GM21576 (cell line): Measurements from ENCODE around the gene WDR18.
A peak's percentile ranks its signal among the peaks of the same experiment; 100 is the strongest.
"Not testable (repeated sequence)": the region's sequence is repeated elsewhere in the genome, so short reads cannot be mapped to it uniquely, and the experiment has no call there.

ENCODE experiments used
- ATAC-seq: cut with Tn5 transposase; IDR thresholded peaks from one replicate; pipeline ENCODE4 v1.9.1; 2021; ENCODE audit warnings: mild to moderate bottlenecking, moderate library complexity; ENCODE audit not compliant: unreplicated experiment

WDR18 gene

DNA sequence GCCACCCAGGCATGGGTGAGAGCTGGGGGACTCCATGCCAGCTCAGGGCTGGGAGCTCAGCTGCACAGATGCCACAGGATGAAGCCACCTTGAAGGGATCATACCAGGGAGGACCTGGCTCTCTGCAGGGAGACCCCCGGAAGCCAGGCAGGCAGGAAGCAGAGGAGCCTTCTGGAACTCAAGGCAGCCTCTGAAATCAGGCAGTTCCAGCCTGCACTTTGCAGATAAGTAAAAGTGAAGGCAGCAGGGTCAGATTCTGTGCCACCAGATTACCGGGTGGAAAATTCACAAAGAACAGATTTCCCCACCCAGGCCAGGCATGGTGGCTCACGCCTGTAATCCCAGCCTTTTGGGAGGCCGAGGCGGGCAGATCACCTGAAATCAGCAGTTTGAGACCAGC is 34.2 kb downstream of the WDR18 start:
- no peak for ATAC-seq

DNA sequence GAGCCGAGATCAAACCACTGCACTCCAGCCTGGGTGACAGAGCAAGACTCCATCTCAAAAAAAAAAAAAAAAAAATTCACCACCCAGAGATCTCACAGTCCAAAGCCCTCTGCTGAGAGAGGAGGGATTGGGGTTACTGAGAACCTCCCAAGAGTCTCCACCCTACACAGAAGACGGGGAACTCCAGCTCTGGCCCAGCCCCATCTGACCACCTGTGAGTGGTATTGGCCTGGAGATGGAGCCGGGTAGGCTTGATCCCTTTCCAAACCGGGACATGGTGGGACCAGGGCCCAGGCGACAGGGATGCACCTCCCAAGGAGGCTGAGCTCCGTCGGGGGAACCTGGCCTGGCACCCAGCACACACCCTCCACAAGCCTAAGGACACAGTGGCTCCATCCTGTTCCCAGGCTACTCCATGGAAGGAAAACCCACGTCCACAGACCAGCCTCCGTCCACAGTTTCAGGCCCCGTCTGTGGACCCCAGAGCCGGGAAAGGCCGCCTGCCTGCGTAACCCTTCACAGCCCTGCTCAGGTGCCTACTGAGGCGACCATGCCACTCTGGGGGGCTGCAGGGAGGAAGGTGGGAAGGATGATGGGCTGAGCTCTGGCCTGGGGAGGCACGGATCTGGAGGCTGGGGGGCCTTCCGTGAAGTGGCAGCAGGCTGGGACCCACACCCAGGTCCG is 34.9 kb downstream of the WDR18 start:
- no peak for ATAC-seq

DNA sequence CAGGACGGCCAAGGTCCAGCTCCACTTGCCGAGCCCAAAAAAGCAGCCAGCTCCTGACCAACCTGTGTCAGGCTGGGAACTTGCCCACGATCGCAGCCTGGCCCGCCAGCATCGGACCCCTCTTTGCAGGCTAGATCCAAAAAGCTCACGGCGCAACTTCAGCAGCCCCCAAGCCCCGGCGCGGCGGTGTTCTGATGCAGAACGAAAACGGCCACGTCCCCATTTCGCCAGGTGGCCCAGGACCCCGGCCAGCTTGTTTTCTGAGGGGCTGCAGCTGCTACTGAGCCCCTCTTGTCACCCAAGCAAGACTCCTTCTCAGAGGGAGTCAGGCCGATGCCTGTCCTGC is 35.4 kb downstream of the WDR18 start:
- ATAC-seq: no peak

DNA sequence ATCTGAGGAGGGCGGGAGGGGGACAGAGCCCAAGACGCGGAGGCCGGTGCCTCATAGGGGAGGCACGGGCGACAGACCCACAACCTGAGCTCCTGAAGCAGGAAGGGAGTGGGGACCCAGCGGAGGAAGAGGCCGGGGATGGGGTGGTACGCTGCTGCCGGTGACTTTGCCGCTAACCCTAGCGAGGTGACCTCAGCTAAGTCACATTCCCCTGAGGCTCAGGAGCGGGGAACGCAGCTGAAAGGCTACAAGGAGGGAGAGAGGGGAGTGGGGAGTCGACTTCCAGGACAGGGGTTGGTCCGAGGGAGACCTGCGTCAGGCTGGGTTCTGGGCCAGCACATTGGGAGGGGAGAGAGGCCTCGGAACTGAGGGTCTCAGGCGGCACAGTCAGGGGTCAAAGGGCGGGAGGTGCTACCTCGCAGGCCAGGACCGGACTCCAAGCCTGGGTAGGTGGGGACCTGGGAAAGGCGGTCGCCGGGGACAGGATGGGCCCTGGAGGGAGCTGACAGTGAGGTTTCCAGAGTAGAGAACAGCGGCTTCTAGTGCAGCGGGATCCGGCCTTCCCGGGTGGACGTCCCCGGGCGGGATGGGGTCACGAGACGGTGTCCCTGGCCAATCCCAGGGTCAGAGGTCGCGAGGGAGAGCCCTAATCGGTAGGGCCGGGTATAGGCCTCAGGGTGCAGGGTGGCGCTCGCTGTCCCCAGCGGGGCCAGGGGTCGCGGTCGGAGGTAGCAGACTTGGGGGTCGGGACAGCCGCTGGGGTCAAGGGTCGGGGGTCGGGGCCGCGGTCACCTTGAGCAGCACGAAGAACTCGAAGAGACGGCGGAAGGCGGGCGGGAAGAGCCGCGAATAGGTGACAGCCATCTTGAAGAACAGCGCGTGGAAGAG is 36.1 kb downstream of the WDR18 start:
- ATAC-seq: no peak

DNA sequence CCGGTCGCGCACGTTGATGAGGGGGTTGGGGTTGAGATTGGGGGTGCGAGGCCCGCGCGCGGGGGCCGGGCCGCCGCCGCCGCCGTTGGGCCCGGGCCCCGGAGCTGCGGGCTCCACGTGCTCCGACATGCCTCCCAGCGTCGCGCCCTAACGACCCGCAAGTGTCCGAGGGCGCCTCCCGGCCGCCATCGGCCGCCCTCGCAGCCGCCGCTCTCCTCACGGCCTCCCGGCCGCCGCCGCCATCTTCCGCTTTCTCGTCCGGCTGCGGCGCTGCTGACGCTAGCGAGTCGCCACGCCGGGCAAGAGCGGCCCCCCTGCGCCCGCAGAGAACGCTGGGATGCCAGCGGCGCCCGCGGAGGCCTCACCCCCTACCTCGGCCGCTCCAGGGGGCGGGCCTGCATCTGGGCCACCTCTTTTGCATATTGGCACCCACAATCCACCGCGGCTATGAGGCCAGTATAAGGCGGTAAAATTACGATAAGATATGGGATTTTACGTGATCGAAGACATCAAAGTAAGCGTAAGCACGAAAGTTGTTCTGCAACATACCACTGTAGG is 36.8 kb downstream of the WDR18 start, which contains the start of gene TMEM259:
Gene TMEM259, minus strand, starts transcription at position 256 of the 558 bp plus-strand sequence. Its CDS starts 127 bp downstream, at position 129.
- peak; percentile 63 for ATAC-seq

DNA sequence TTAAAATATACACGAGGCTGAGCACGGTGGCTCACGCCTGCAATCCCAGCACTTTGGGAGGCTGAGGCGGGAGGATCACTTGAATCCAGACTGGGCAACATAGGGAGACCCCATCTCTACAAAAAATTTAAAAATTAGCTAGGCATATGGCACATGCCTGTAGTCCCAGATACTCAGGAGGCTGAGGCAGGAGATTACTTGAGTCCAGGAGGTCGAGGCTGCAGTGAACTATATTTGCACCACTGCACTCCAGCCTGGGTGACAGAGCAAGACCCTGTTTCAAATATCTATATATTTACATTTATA is 39.7 kb downstream of the WDR18 start:
- not testable (repeated sequence) for ATAC-seq

DNA sequence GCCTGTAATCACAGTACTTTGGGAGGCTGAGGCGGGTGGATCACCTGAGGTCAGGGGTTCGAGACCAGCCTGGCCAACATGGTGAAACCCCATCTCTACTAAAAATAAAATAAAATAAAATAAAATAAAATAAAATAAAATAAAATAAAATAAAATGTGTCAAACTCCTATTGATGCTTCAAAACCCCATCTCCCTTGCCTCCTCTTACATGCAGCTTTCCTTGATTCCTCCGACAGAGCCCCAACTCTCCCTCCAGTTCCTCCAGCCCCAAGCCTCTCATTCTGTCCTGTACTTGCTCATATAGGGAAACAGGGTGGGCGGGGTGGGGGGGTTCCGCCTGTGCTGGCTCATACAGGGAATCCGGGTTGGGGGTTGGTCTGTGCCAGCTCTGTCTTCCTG is 40.9 kb downstream of the WDR18 start:
- ATAC-seq: not testable (repeated sequence)

DNA sequence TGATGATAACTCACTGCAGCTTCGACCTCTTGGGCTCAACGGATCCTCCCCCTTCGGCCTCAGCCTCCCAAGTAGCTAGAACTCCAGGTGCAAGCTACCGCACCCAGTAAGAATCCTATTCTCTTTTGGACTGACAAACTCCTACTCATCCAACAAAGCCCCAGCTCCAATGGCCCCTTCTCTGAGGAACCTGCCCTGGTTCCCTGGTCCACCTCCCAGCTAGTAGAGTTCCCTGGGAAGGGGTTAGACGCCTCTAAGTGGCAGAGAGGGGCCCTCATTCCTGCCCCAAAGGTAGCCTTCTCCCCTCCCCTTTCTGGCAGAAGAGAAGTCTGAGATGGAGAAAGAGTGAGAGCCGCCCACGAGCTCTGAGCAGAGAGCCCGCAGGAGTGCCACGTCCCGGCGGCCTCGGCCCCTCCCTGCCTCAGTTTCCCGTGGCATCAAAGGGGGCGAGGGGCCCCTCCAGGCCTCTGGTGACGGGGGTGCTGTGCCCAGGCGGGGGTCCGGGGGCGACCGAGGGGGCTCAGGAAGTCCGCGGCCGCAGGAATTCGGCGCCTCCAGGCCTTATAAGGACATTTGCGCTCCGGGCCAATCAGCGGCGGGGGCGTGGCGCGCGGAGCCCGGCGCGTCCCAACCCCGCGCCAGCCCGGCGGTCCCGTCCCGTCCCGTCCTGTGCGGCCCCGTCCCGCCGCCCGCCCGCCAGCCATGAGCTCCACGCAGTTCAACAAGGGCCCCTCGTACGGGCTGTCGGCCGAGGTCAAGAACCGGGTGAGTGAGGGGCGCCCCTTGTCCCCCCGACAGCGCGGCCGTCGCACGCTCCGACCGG is 42.0 kb downstream of the WDR18 start, which contains the start of gene CNN2:
Gene CNN2, plus strand, starts transcription at position 649 of the 823 bp plus-strand sequence. Its CDS starts 54 bp downstream, at position 703.
- no peak for ATAC-seq

DNA sequence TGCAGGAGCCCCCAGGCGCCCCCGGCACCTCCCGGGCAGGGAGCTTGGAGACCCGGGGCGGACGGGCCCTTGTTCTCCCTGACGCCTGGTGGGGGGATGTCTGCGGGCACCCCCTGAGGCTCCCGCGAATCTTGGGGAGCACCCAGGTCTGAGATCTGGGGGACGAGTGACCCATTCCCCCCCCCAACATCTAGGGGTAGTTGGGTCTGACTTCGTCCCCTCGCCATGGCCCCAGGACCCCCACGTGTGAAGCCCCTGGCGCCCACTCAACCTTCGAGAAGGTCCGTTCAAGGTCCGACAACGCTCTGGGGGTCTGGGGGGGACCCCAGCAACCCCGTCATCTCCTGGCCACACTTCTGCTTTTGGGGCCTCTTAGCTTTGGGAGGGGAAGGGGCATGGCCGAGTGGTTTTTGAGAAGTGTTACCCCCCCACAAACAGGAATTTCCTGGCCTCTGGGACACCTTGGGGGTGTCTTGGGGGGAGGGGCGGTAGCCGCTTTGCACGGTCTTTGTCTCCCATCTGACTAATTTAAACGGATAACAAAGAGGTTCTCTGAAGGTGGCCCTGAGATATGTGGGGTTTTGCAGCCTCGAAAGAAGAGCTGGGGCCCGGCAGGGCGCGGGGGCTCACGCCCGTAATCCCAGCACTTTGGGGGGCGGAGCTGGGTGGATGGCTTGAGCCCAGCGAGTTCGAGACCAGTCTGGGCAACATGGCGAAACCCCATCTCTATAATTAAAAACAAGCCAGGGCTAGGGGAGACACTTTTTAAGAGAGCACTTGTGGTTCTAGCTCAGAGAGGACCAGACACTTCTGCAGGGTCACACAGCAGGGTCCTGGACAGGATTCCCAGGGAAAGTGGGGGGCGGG is 42.9 kb downstream of the WDR18 start:
- ATAC-seq: no peak

DNA sequence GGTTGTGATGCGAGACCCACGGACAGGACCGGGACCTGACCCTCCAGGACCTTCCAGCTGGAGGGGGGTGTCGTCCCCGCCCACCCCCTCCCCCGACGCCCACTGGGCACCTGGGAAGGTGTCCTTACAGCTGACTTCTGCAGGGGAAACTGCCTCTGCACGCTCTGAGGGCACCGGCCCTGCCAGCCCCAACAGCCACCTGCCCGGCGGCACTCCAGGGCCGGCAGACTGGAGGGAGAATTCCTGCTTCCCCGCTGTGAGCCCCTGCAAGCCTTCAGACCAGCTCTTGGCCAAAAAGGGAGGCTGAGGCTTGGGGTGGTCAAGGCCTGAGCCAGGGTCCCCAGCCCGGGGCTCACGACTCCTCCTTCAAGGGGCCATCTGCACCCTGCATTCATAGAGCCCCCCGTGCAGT is 43.5 kb downstream of the WDR18 start:
- no peak for ATAC-seq

DNA sequence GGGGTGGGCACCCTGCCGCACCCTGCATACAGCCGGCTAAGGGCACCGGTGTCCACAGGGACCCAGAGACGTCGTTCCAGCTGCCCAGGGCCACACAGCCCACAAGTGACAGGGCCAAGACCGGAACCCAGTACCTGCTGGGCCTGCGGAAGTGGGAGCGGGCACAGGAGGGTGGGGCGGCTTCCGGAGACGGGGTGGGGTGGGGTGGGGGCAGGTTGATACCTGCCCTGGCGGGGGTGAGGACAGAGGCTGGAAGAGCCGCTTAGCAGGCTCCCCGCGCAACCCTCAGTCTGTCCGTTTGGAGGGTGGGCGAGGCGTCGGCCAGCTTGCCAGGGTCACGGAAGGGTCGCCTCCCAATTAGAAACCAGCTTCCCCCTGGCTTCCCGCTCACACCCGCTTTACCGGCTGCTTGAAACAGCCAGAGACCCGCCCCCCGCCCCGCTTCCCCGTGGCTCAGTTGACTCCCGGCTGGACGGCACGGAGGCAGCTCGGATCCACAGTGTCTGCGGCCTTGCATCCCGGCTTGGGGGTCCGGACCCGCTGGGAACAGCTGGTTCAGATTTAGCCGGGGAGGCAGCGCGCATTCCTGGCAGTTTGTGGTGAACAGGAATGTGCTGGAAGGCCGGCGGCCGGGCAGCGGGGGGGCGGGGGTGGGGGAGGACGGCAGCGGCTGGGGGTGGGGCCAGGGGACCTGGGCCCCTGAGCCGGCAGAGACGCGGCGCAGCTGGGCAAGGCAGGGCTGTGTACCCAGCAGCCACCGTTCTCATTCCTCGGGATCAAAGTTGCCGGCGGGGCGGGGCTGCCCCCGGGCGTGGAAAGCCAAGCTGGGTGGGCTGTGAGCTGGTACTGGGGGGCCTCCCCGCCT is 44.1 kb downstream of the WDR18 start:
- ATAC-seq: no peak

DNA sequence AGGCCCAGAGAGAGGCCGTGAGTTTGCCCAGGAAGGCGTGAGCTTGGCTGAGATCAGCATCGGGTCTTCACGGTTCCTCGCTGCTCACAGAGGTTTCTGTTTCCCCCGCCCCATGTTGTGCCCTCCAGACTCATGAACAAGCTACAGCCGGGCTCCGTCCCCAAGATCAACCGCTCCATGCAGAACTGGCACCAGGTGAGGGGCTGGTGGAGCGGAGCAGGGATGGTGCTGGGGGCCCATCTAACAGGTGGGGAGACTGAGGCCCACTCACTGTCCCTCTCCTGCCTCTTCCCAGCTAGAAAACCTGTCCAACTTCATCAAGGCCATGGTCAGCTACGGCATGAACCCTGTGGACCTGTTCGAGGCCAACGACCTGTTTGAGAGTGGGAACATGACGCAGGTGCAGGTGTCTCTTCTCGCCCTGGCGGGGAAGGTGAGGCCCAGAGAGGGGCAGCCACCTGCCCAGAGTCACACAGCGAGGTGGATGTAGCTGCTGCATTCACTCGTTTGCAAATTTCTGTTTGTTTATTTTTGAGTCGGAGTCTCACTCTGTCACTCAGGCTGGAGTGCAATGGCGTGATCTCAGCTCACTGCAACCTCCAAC is 48.2 kb downstream of the WDR18 start:
- no peak for ATAC-seq

DNA sequence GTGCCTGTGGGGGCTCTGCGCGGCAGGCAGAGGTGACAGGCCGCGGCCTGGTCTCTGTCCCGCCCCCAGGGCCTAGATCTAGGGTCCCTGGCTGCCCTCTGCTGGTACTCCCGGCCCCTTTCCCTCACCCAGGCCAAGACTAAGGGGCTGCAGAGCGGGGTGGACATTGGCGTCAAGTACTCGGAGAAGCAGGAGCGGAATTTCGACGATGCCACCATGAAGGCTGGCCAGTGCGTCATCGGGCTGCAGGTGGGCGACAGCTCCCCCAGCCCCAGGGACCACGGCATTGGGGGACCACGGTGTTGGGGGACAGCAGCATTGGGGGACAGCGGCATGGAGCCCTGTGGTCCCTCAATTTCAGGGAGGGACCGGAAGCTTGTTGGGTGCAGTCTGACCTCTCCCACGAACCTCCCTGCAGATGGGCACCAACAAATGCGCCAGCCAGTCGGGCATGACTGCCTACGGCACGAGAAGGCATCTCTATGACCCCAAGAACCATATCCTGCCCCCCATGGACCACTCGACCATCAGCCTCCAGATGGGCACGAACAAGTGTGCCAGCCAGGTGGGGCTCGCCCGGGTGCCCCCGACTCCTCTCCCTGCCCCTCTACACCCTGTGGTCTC is 52.0 kb downstream of the WDR18 start:
- ATAC-seq: no peak

DNA sequence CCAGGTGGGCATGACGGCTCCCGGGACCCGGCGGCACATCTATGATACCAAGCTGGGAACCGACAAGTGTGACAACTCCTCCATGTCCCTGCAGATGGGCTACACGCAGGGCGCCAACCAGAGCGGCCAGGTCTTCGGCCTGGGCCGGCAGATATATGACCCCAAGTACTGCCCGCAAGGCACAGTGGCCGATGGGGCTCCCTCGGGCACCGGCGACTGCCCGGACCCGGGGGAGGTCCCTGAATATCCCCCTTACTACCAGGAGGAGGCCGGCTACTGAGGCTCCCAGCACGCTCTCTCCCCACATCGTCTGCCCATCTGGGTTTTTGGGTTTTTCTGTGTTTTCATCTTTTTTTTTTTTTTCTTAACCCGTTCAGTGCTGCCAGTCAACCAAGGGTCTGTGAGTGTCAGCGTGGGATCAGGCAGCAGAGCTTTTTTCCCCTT is 53.5 kb downstream of the WDR18 start:
- no peak for ATAC-seq

DNA sequence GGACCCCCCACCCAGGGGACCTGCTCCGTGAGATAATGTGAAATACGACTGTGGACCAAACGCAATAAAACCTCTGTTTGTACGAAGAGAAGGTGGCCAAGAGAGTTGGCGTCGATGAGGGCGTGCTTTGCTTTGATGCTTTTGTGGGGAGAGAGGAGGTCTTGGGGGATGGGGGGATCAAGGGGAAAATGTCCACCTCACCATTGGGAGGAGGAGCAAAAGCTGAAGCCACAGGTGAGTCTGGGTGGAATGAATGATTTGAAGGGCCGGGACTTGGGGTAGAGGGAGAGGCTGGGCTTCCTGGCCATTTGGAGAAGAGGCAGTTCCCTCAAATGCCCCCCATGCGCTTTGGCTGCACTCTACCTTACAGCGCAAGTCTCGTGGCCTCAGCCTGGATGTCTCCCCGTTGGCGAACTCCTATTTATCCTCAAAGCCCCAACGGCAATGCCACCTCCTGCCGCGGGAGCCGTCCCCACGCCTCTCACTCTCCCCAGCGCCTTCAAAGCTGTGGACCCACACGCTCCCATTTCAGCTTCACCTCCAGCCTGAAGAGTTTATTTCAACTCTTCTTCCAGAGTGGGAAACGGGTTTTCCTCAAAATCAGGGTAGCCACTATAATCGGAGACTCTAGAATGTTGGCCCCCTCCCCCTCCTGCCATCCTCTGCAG is 55.0 kb downstream of the WDR18 start:
- no peak for ATAC-seq

DNA sequence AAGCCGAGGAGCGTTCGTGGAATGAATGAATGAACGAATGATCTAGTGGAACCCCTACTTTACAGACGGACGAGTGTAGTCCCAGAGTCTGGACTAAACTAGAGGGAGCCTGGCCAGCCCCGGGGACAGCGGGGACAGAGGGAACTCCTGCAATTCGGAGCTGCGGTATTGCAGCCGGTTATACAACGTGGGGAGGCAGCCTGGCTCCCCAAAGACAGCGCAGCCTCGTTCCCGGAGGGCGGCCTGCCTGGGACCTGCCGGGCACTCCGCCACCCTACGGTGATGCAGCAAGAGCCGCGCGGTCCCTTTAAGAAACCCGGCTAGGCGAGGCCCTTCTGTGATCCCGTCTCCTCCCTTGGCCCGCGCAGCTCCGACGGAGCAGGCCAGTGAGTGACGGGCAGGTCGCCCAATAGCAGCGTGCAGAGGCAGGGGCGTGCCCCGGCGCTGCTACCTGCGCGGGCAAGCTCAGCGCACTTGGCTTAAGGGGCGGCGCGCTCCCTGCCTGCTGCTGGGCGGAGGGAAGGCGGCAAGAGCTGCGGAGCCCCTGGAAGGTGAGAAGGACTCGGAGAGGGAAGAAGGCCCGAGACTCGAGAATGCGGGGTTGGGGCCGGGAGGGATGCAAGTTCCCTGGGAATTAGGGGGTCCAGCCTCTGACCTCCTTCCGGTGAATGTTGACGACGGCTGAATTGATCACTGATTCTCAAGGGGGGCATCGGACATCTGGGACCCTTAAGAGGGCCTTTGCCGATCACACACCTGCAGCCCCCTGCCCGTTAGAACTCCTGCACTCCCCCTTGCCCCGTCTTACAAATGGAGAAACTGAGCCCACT is 55.7 kb downstream of the WDR18 start, which contains the start of gene ABCA7:
Gene ABCA7, plus strand, starts transcription at position 462 of the 830 bp plus-strand sequence. CDS start 1,255 bp downstream, outside the sequence.
- peak; percentile 66 for ATAC-seq
